ENCODE data around the gene PRMT7.

Gene PRMT7

GRCh38 chr16:68313116-68313515 lies 2.3 kb downstream of the PRMT7 start:
- no peak for DNase-seq

- DNase-seq: no peak
These were observed 8.5 kb downstream of the PRMT7 start for GRCh38 chr16:68319185-68319908.

GRCh38 chr16:68324336-68324735 lies 13.5 kb downstream of the PRMT7 start:
- DNase-seq: no peak

GRCh38 chr16:68324780-68325357 lies 14.1 kb downstream of the PRMT7 start:
- no peak for DNase-seq

- peak; percentile 75 for DNase-seq
These were observed 17.5 kb downstream of the PRMT7 start for GRCh38 chr16:68328151-68328859.

- DNase-seq: no peak
These were observed 18.1 kb downstream of the PRMT7 start for GRCh38 chr16:68328860-68329390.

- no peak for DNase-seq
These were observed 21.1 kb downstream of the PRMT7 start for GRCh38 chr16:68331879-68332410.

GRCh38 chr16:68332411-68333121 lies 21.7 kb downstream of the PRMT7 start:
- DNase-seq: no peak

- no peak for DNase-seq
These were observed 24.4 kb downstream of the PRMT7 start for GRCh38 chr16:68335175-68335574.

GRCh38 chr16:68338326-68339119 lies 27.7 kb downstream of the PRMT7 start:
- DNase-seq: no peak

- no peak for DNase-seq
These were observed 28.4 kb downstream of the PRMT7 start for GRCh38 chr16:68339214-68339613.

- DNase-seq: no peak
These were observed 31.8 kb downstream of the PRMT7 start for GRCh38 chr16:68342620-68343019.

- no peak for DNase-seq
These were observed 32.3 kb downstream of the PRMT7 start for GRCh38 chr16:68343137-68343536.

- no peak for DNase-seq
These were observed 33.4 kb downstream of the PRMT7 start for GRCh38 chr16:68344252-68344651.

- DNase-seq: no peak
These were observed 34.6 kb downstream of the PRMT7 start for GRCh38 chr16:68345351-68345810.

GRCh38 chr16:68345958-68346635 lies 35.3 kb downstream of the PRMT7 start:
- DNase-seq: no peak

GRCh38 chr16:68346892-68347480 lies 36.2 kb downstream of the PRMT7 start:
- no peak for DNase-seq

- DNase-seq: no peak
These were observed 36.8 kb downstream of the PRMT7 start for GRCh38 chr16:68347605-68348004.

- no peak for DNase-seq
These were observed 38.0 kb downstream of the PRMT7 start for GRCh38 chr16:68348639-68349445.

GRCh38 chr16:68349838-68350410 lies 39.1 kb downstream of the PRMT7 start:
- no peak for DNase-seq

All from activated CD8-positive, alpha-beta memory T cell treated with anti-CD3 and anti-CD28 coated beads, Interleukin-2, amount 50 U/mL, for 4 hours (primary cell).